COLO829 (cell line): ENCODE results near the gene CEACAM19.
"Not testable (repeated sequence)": the region's sequence is repeated elsewhere in the genome, so short reads cannot be mapped to it uniquely, and the experiment has no call there.

Source experiments
- DNase-seq: peaks from one replicate; pipeline ENCODE4 v3.0.0; 2012; ENCODE audit warnings: low spot score

The CEACAM19 gene

GRCh38 chr19:44701228-44701627, 29.9 kb downstream of the CEACAM19 start:
- no peak for DNase-seq

GRCh38 chr19:44702551-44703176, 31.4 kb downstream of the CEACAM19 start:
- DNase-seq = no peak

GRCh38 chr19:44703336-44704078, 32.2 kb downstream of the CEACAM19 start:
- DNase-seq = no peak

- DNase-seq = no peak
Observed at GRCh38 chr19:44704982-44705381, 33.7 kb downstream of the CEACAM19 start.

GRCh38 chr19:44705502-44706010, 34.3 kb downstream of the CEACAM19 start:
- no peak for DNase-seq

GRCh38 chr19:44706506-44707236, 35.4 kb downstream of the CEACAM19 start:
- no peak for DNase-seq

GRCh38 chr19:44707794-44708193, 36.5 kb downstream of the CEACAM19 start:
- no peak for DNase-seq

GRCh38 chr19:44708940-44709339, 37.7 kb downstream of the CEACAM19 start:
- DNase-seq = no peak

GRCh38 chr19:44709434-44710266, 38.4 kb downstream of the CEACAM19 start:
- DNase-seq = not testable (repeated sequence)

GRCh38 chr19:44710483-44710882, 39.2 kb downstream of the CEACAM19 start:
- no peak for DNase-seq

GRCh38 chr19:44712864-44713515, 41.7 kb downstream of the CEACAM19 start:
- no peak for DNase-seq

GRCh38 chr19:44714597-44715169, 43.4 kb downstream of the CEACAM19 start:
- DNase-seq = no peak

GRCh38 chr19:44717603-44718002, 46.3 kb downstream of the CEACAM19 start:
- DNase-seq = no peak

- peak; percentile 51 for DNase-seq
Observed at GRCh38 chr19:44718441-44719261, 47.4 kb downstream of the CEACAM19 start.

GRCh38 chr19:44719262-44719701, 48.0 kb downstream of the CEACAM19 start:
- DNase-seq = no peak

- not testable (repeated sequence) for DNase-seq
Observed at GRCh38 chr19:44720396-44720795, 49.1 kb downstream of the CEACAM19 start.

GRCh38 chr19:44720945-44721344, 49.7 kb downstream of the CEACAM19 start:
- DNase-seq = no peak

GRCh38 chr19:44721369-44721768, 50.1 kb downstream of the CEACAM19 start:
- not testable (repeated sequence) for DNase-seq

GRCh38 chr19:44722131-44723121, 51.1 kb downstream of the CEACAM19 start:
- no peak for DNase-seq
